Suppressor macrophage treated with lipopolysaccharide for 4 hours (primary cell): ENCODE results near the gene NOP14.
"Not testable (repeated sequence)": the region's sequence is repeated elsewhere in the genome, so short reads cannot be mapped to it uniquely, and the experiment has no call there.

Source experiments
- DNase-seq: peaks from one replicate; pipeline ENCODE4 v3.0.0-alpha.2; 2020

The NOP14 gene

GRCh38 chr4:2941138-2942036 is 21.8 kb downstream of the NOP14 start:
- no peak for DNase-seq

- DNase-seq, result no peak
These were observed 22.7 kb downstream of the NOP14 start for GRCh38 chr4:2940267-2941137.

- DNase-seq, result no peak
These were observed 23.6 kb downstream of the NOP14 start for GRCh38 chr4:2939383-2940243.

GRCh38 chr4:2938906-2939305 is 24.3 kb downstream of the NOP14 start:
- DNase-seq, result no peak

- DNase-seq, result not testable (repeated sequence)
These were observed 24.8 kb downstream of the NOP14 start for GRCh38 chr4:2938411-2938810.

- no peak for DNase-seq
These were observed 25.2 kb downstream of the NOP14 start for GRCh38 chr4:2937986-2938385.

- DNase-seq, result no peak
These were observed 25.9 kb downstream of the NOP14 start for GRCh38 chr4:2937146-2937857.

GRCh38 chr4:2936773-2937145 is 26.4 kb downstream of the NOP14 start:
- no peak for DNase-seq

- peak; percentile 28 for DNase-seq
These were observed 27.2 kb downstream of the NOP14 start for GRCh38 chr4:2935762-2936743.

GRCh38 chr4:2934813-2935761 is 28.1 kb downstream of the NOP14 start:
- peak; percentile 97 for DNase-seq

- DNase-seq, result peak; percentile 68
These were observed 29.0 kb downstream of the NOP14 start for GRCh38 chr4:2934077-2934812.

- DNase-seq, result no peak
These were observed 29.6 kb downstream of the NOP14 start for GRCh38 chr4:2933566-2934076.

- peak; percentile 7 for DNase-seq
These were observed 30.1 kb downstream of the NOP14 start for GRCh38 chr4:2932951-2933565.

- DNase-seq, result no peak
These were observed 30.8 kb downstream of the NOP14 start for GRCh38 chr4:2932321-2932950.

- DNase-seq, result peak; percentile 78
These were observed 31.5 kb downstream of the NOP14 start for GRCh38 chr4:2931512-2932301.

- no peak for DNase-seq
These were observed 32.3 kb downstream of the NOP14 start for GRCh38 chr4:2930758-2931511.
